ENCODE data around the gene CUBN. TPM values are rescaled to one million over a fixed set of nuclear protein-coding genes. Genes with fewer than 3 reads are reported as not detected.
"Not testable (repeated sequence)": the region's sequence is repeated elsewhere in the genome, so short reads cannot be mapped to it uniquely, and the experiment has no call there.

The CUBN gene
- total RNA-seq, 1 experiment from 2014 or later, result 0.34 TPM

- Histone ChIP-seq H3K4me3 (no peak overlapping the region), H3K4me1 (peaks cover 5% of the 10 kb centered on the region; the same call in 1 of the 2 replicates), H3K9me3 (replicated peaks) (no peaks in the 10 kb centered on the region), H3K27ac (no peak overlapping the region), H3K36me3 (no peaks in the 10 kb centered on the region), H3K27me3 (no peaks in the 10 kb centered on the region)
- no peak for DNase-seq
Observed at GRCh38 chr10:16845248-16845647, 284.4 kb downstream of the CUBN start.

- Histone ChIP-seq H3K9me3 (replicated peaks) (no peaks in the 10 kb centered on the region), H3K27ac (no peak overlapping the region), H3K36me3 (no peaks in the 10 kb centered on the region), H3K4me3 (no peak overlapping the region), H3K27me3 (no peaks in the 10 kb centered on the region), H3K4me1 (peaks cover 5% of the 10 kb centered on the region; the same call in 1 of the 2 replicates)
- peak in 1 of 2 experiments; percentile 86 for DNase-seq
Observed at GRCh38 chr10:16843252-16843870, 286.2 kb downstream of the CUBN start.

GRCh38 chr10:16835228-16835627 lies 294.4 kb downstream of the CUBN start:
- no peaks in the 10 kb centered on the region for H3K27me3 ChIP-seq

GRCh38 chr10:16832351-16833080 lies 297.1 kb downstream of the CUBN start:
- peak overlapping the region; percentile 39 for H3K4me3 ChIP-seq
- no peaks in the 10 kb centered on the region for H3K36me3 ChIP-seq
- no peaks in the 10 kb centered on the region; the same call in 1 of the 2 replicates for H3K4me1 ChIP-seq
- H3K9me3 ChIP-seq (replicated peaks), result no peaks in the 10 kb centered on the region
- H3K27me3 ChIP-seq, result no peaks in the 10 kb centered on the region
- DNase-seq, result peak; percentile 56 to 68
- H3K27ac ChIP-seq, result peak overlapping the region; percentile 47

More at GRCh38 chr10:16835228-16835627, 294.4 kb downstream of the CUBN start:
- no peaks in the 10 kb centered on the region for H3K9me3 ChIP-seq (replicated peaks)
- no peak overlapping the region for H3K27ac ChIP-seq
- no peak for DNase-seq
- no peak overlapping the region for H3K4me3 ChIP-seq
- H3K4me1 ChIP-seq, result no peaks in the 10 kb centered on the region; the same call in 1 of the 2 replicates
- H3K36me3 ChIP-seq, result no peaks in the 10 kb centered on the region

GRCh38 chr10:16828701-16829175 lies 300.9 kb downstream of the CUBN start:
- no peaks in the 10 kb centered on the region for H3K9me3 ChIP-seq (replicated peaks)
- H3K4me1 ChIP-seq, result no peaks in the 10 kb centered on the region; the same call in 1 of the 2 replicates
- no peak for DNase-seq
- H3K27me3 ChIP-seq, result no peaks in the 10 kb centered on the region
- H3K4me3 ChIP-seq, result no peak overlapping the region
- H3K27ac ChIP-seq, result no peak overlapping the region
- H3K36me3 ChIP-seq, result no peaks in the 10 kb centered on the region

- H3K27me3 ChIP-seq, result no peaks in the 10 kb centered on the region
- H3K36me3 ChIP-seq, result no peaks in the 10 kb centered on the region
- no peaks in the 10 kb centered on the region for H3K9me3 ChIP-seq (replicated peaks)
- peak; percentile 57 to 89 for DNase-seq
- no peak overlapping the region for H3K27ac ChIP-seq
- H3K4me3 ChIP-seq, result no peak overlapping the region
- H3K4me1 ChIP-seq, result no peaks in the 10 kb centered on the region; the same call in 1 of the 2 replicates
Observed at GRCh38 chr10:16828114-16828568, 301.5 kb downstream of the CUBN start.

GRCh38 chr10:16827474-16827873 lies 302.1 kb downstream of the CUBN start:
- not testable (repeated sequence) for H3K9me3 ChIP-seq (replicated peaks); H3K27me3 ChIP-seq; H3K4me3 ChIP-seq; H3K36me3 ChIP-seq; DNase-seq; H3K4me1 ChIP-seq; H3K27ac ChIP-seq

- Histone ChIP-seq H3K4me1 (no peaks in the 10 kb centered on the region; the same call in 1 of the 2 replicates), H3K27ac (no peak overlapping the region), H3K9me3 (replicated peaks) (no peaks in the 10 kb centered on the region), H3K4me3 (no peak overlapping the region), H3K27me3 (no peaks in the 10 kb centered on the region), H3K36me3 (no peaks in the 10 kb centered on the region)
- DNase-seq, result no peak
Observed at GRCh38 chr10:16822726-16823360, 306.8 kb downstream of the CUBN start.

- Histone ChIP-seq H3K4me3 (no peak overlapping the region), H3K27ac (no peak overlapping the region), H3K4me1 (no peaks in the 10 kb centered on the region; the same call in 1 of the 2 replicates), H3K27me3 (no peaks in the 10 kb centered on the region), H3K9me3 (replicated peaks) (no peaks in the 10 kb centered on the region), H3K36me3 (no peaks in the 10 kb centered on the region)
- no peak for DNase-seq
Observed at GRCh38 chr10:16822027-16822426, 307.6 kb downstream of the CUBN start.

GRCh38 chr10:16820421-16820820 lies 309.2 kb downstream of the CUBN start:
- no peaks in the 10 kb centered on the region for H3K27me3 ChIP-seq
- H3K36me3 ChIP-seq, result no peaks in the 10 kb centered on the region

GRCh38 chr10:16820018-16820417 lies 309.6 kb downstream of the CUBN start:
- Histone ChIP-seq H3K4me3 (no peak overlapping the region), H3K27ac (no peak overlapping the region), H3K27me3 (no peaks in the 10 kb centered on the region), H3K4me1 (no peaks in the 10 kb centered on the region; the same call in 1 of the 2 replicates), H3K9me3 (replicated peaks) (no peaks in the 10 kb centered on the region), H3K36me3 (no peaks in the 10 kb centered on the region)
- no peak for DNase-seq

More at GRCh38 chr10:16820421-16820820, 309.2 kb downstream of the CUBN start:
- H3K27ac ChIP-seq, result no peak overlapping the region
- no peaks in the 10 kb centered on the region; the same call in 1 of the 2 replicates for H3K4me1 ChIP-seq
- no peaks in the 10 kb centered on the region for H3K9me3 ChIP-seq (replicated peaks)
- H3K4me3 ChIP-seq, result no peak overlapping the region
- no peak for DNase-seq

- Histone ChIP-seq H3K4me3 (no peak overlapping the region), H3K36me3 (no peaks in the 10 kb centered on the region), H3K9me3 (replicated peaks) (no peaks in the 10 kb centered on the region), H3K27me3 (no peaks in the 10 kb centered on the region), H3K4me1 (no peaks in the 10 kb centered on the region), H3K27ac (no peak overlapping the region)
- DNase-seq, result no peak
Observed at GRCh38 chr10:16819436-16819835, 310.2 kb downstream of the CUBN start.

- H3K27me3 ChIP-seq, result no peaks in the 10 kb centered on the region
- H3K4me1 ChIP-seq, result no peaks in the 10 kb centered on the region
- no peaks in the 10 kb centered on the region for H3K36me3 ChIP-seq
- H3K27ac ChIP-seq, result no peak overlapping the region
- H3K9me3 ChIP-seq (replicated peaks), result no peaks in the 10 kb centered on the region
- H3K4me3 ChIP-seq, result no peak overlapping the region
- no peak for DNase-seq
Observed at GRCh38 chr10:16819026-16819425, 310.6 kb downstream of the CUBN start.

- no peaks in the 10 kb centered on the region for H3K9me3 ChIP-seq (replicated peaks)
- H3K36me3 ChIP-seq, result no peaks in the 10 kb centered on the region
- no peaks in the 10 kb centered on the region for H3K4me1 ChIP-seq
- peak; percentile 99 for DNase-seq
- H3K27me3 ChIP-seq, result no peaks in the 10 kb centered on the region
- peak within 1 kb of the TSS; percentile 46 for H3K27ac ChIP-seq
- peak within 1 kb of the TSS; percentile 60 for H3K4me3 ChIP-seq
Observed at GRCh38 chr10:16817125-16818019, 312.2 kb downstream of the CUBN start, which contains the start of gene RSU1. Gene RSU1 (minus strand): TSS chr10:16817424. CDS start chr10:16817081, 343 bp downstream.
